Brain microvascular endothelial cell (primary cell): ENCODE measurements around the gene SYT17.

Experiments used
- DNase-seq: peaks from one replicate; pipeline ENCODE4 v3.0.0-alpha.2; 2020
- H3K27ac ChIP-seq: fragments of 250-450 bp; sonication (Bioruptor Pico); 2 replicates; pipeline ENCODE4 v1.5.1; 2020; ENCODE audit warnings: mild to moderate bottlenecking, moderate library complexity
- H3K27me3 ChIP-seq: fragments of 250-450 bp; sonication (Bioruptor Pico); replicated peaks from 2 replicates; pipeline ENCODE4 v1.5.1; 2020; ENCODE audit warnings: mild to moderate bottlenecking
- H3K36me3 ChIP-seq: fragments of 250-450 bp; sonication (Bioruptor Pico); replicated peaks from 2 replicates; pipeline ENCODE4 v1.5.1; 2020; ENCODE audit warnings: mild to moderate bottlenecking
- H3K4me3 ChIP-seq: 2 replicates; pipeline ENCODE4 v1.5.1; 2011; ENCODE audit warnings: low read depth, mild to moderate bottlenecking, control low read depth, low read length, moderate library complexity
- in situ Hi-C: cut with HindIII; loops from 2 replicates; pipeline ENCODE4 v1.10.0; 2017; ENCODE audit warnings: low sequenced_read_pairs, low pct_ligation_motif_present
- TF ChIP-seq, protein P1 (sequence below): IDR thresholded peaks from 2 replicates; pipeline ENCODE4 v1.5.1; 2011; ENCODE audit warnings: low read depth, mild to moderate bottlenecking, moderate library complexity, low read length, control low read depth, inconsistent platforms; ENCODE audit errors: missing control alignments

SYT17 gene

GRCh38 chr16:19196871-19197270 lies 28.8 kb downstream of the SYT17 start:
- in situ Hi-C loops: no loop called here
- no peak for DNase-seq
- H3K27me3 ChIP-seq: no peaks in the 10 kb centered on the region
- TF ChIP-seq, protein P1, sequence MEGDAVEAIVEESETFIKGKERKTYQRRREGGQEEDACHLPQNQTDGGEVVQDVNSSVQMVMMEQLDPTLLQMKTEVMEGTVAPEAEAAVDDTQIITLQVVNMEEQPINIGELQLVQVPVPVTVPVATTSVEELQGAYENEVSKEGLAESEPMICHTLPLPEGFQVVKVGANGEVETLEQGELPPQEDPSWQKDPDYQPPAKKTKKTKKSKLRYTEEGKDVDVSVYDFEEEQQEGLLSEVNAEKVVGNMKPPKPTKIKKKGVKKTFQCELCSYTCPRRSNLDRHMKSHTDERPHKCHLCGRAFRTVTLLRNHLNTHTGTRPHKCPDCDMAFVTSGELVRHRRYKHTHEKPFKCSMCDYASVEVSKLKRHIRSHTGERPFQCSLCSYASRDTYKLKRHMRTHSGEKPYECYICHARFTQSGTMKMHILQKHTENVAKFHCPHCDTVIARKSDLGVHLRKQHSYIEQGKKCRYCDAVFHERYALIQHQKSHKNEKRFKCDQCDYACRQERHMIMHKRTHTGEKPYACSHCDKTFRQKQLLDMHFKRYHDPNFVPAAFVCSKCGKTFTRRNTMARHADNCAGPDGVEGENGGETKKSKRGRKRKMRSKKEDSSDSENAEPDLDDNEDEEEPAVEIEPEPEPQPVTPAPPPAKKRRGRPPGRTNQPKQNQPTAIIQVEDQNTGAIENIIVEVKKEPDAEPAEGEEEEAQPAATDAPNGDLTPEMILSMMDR: no peak
- no peaks in the 10 kb centered on the region for H3K36me3 ChIP-seq
- H3K27ac ChIP-seq: no peak overlapping the region
- H3K4me3 ChIP-seq: no peak overlapping the region

DNA sequence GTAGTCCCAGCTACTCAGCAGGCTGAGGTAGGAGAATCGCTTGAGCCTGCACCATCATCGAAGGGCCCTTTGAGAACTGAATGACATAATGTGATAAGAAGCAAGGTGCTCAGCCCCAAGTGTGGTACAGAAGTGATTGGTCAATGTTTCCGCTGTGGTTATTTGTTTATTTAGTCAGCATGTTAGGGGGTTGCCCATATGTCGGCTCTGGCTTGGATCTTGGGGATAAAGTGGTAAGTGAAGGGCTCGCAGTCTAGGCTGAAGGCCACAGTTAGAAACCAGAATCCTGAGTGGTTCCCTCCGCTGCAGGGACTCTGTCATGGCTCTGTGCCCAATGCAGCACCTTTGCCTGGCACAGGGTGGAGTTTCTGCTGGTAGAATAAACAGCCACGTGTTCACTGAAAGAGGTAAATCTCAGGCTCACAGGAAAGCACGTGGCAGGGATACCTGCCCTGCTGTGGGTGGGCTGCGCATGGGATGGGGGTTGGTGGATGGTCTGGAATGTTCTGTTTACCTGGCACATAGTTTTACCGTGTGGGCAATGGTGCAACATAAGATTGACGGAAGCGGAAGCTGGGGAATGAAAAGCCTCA lies 35.4 kb downstream of the SYT17 start:
- Histone ChIP-seq H3K36me3 (no peaks in the 10 kb centered on the region), H3K4me3 (no peak overlapping the region), H3K27me3 (no peaks in the 10 kb centered on the region), H3K27ac (no peak overlapping the region)
- no peak for DNase-seq
- TF ChIP-seq, protein P1: no peak
- in situ Hi-C loops: no loop called here

- Histone ChIP-seq H3K27me3 (no peaks in the 10 kb centered on the region), H3K27ac (no peak overlapping the region), H3K36me3 (no peaks in the 10 kb centered on the region), H3K4me3 (no peak overlapping the region)
- TF ChIP-seq, protein P1: no peak
- in situ Hi-C loops: no loop called here
- no peak for DNase-seq
Measured at GRCh38 chr16:19210280-19210924, 42.4 kb downstream of the SYT17 start.

DNA sequence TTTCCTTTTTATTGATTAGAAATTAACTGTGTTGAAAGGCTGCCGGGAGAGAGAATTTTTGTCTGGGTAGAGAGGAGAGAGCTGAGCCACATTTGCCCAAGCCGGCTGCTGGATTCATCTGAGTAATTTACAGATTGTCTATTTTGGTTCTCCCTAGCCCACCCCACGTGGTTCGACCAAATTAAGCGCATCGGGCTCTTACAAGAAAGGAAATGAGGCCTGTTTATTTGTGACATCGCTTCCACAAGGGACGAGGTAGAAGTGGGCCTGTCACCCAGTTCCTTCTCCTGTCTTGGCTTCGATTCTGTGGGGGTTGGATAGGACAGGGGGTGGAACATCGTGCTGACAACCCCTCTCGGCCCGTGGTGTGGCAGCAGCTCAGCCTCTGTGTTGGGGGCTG lies 42.9 kb downstream of the SYT17 start:
- TF ChIP-seq, protein P1: no peak
- no peaks in the 10 kb centered on the region for H3K27me3 ChIP-seq
- H3K4me3 ChIP-seq: no peak overlapping the region
- H3K27ac ChIP-seq: no peak overlapping the region
- in situ Hi-C loops: no loop called here
- no peak for DNase-seq
- no peaks in the 10 kb centered on the region for H3K36me3 ChIP-seq

- in situ Hi-C loops: no loop called here
- no peaks in the 10 kb centered on the region for H3K36me3 ChIP-seq
- DNase-seq: no peak
- TF ChIP-seq, protein P1: no peak
- no peaks in the 10 kb centered on the region for H3K27me3 ChIP-seq
- H3K4me3 ChIP-seq: no peak overlapping the region
- no peak overlapping the region for H3K27ac ChIP-seq
Measured at GRCh38 chr16:19212059-19212458, 44.0 kb downstream of the SYT17 start.

GRCh38 chr16:19213885-19214284 lies 45.8 kb downstream of the SYT17 start:
- no peak for DNase-seq
- TF ChIP-seq, protein P1: no peak
- in situ Hi-C loops: no loop called here
- H3K27me3 ChIP-seq: no peaks in the 10 kb centered on the region
- no peak overlapping the region for H3K27ac ChIP-seq
- no peak overlapping the region for H3K4me3 ChIP-seq
- H3K36me3 ChIP-seq: no peaks in the 10 kb centered on the region
